Measurements from ENCODE around the gene RNASE13.
"Not testable (repeated sequence)": the region's sequence is repeated elsewhere in the genome, so short reads cannot be mapped to it uniquely, and the experiment has no call there.

The RNASE13 gene

GRCh38 chr14:20985650-20986049 lies 49.0 kb downstream of the RNASE13 start:
- DNase-seq: not testable (repeated sequence)

All from hippocampal formation (tissue), 2 donors.